Osteocyte (in vitro differentiated cells): ENCODE results near the gene TCTN3. TPM values are rescaled to one million over a fixed set of nuclear protein-coding genes. Genes with fewer than 3 reads are reported as not detected.

ENCODE experiments used
- DNase-seq: peaks from one replicate; pipeline ENCODE4 v3.0.0; 2021; ENCODE audit warnings: mixed read lengths; ENCODE audit not compliant: unreplicated experiment; ENCODE audit errors: extremely low spot score
- H3K27ac Mint-ChIP-seq: one replicate; pipeline ENCODE4 v1.8.0; 2021; ENCODE audit warnings: mild to moderate bottlenecking, mixed read lengths; ENCODE audit not compliant: unreplicated experiment
- H3K27me3 Mint-ChIP-seq: one replicate; pipeline ENCODE4 v1.8.0; 2021; ENCODE audit warnings: mixed read lengths; ENCODE audit not compliant: unreplicated experiment
- H3K36me3 Mint-ChIP-seq: one replicate; pipeline ENCODE4 v1.8.0; 2021; ENCODE audit warnings: mixed read lengths; ENCODE audit not compliant: unreplicated experiment
- H3K4me1 Mint-ChIP-seq: one replicate; pipeline ENCODE4 v1.8.0; 2021; ENCODE audit warnings: mixed read lengths; ENCODE audit not compliant: unreplicated experiment
- H3K4me3 Mint-ChIP-seq: one replicate; pipeline ENCODE4 v1.8.0; 2021; ENCODE audit warnings: mild to moderate bottlenecking, moderate library complexity, mixed read lengths; ENCODE audit not compliant: unreplicated experiment
- H3K9me3 Mint-ChIP-seq: one replicate; pipeline ENCODE4 v1.8.0; 2021; ENCODE audit warnings: mixed read lengths; ENCODE audit not compliant: unreplicated experiment
- total RNA-seq: library from RNA; stranded (reverse); gene quantifications from 2 replicates; pipeline ENCODE4 v1.2.1, GENCODE V29; 2021
- TF ChIP-seq, protein P1 (sequence below): fragments of 200-600 bp; sonication (generic); IDR thresholded peaks from 2 replicates; pipeline ENCODE4 v1.5.0; 2021; ENCODE audit warnings: antibody characterized with exemption, mild to moderate bottlenecking, moderate library complexity

Gene TCTN3
- total RNA-seq, 1 donor from 2014 or later: 36.4 TPM

DNA sequence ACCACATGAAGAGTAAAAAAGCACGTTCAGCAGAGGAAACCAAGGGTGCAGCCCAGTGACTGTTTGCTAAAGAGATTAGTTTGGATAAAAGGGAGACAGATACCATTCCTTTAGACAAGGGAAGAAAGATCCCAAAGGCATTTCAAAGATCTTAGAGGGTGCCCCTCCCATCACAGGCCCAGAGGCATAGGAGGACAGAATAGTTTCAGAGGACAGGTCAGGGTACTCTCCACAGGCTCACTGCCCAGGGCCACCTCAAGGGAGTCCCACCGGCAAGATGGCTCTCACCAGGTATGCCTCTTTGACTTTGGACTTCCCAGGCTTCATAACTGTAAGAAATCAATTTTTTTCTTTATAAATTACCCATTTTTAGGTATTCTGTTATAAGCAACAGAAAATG is 4.7 kb upstream of the TCTN3 start:
- H3K27ac Mint-ChIP-seq: no peak overlapping the region
- H3K9me3 Mint-ChIP-seq: no peaks in the 10 kb centered on the region
- TF ChIP-seq, protein P1, sequence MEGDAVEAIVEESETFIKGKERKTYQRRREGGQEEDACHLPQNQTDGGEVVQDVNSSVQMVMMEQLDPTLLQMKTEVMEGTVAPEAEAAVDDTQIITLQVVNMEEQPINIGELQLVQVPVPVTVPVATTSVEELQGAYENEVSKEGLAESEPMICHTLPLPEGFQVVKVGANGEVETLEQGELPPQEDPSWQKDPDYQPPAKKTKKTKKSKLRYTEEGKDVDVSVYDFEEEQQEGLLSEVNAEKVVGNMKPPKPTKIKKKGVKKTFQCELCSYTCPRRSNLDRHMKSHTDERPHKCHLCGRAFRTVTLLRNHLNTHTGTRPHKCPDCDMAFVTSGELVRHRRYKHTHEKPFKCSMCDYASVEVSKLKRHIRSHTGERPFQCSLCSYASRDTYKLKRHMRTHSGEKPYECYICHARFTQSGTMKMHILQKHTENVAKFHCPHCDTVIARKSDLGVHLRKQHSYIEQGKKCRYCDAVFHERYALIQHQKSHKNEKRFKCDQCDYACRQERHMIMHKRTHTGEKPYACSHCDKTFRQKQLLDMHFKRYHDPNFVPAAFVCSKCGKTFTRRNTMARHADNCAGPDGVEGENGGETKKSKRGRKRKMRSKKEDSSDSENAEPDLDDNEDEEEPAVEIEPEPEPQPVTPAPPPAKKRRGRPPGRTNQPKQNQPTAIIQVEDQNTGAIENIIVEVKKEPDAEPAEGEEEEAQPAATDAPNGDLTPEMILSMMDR: no peak
- peaks cover 5% of the 10 kb centered on the region for H3K4me1 Mint-ChIP-seq
- H3K36me3 Mint-ChIP-seq: no peaks in the 10 kb centered on the region
- peaks cover 18% of the 10 kb centered on the region for H3K27me3 Mint-ChIP-seq
- DNase-seq: no peak
- H3K4me3 Mint-ChIP-seq: no peak overlapping the region

DNA sequence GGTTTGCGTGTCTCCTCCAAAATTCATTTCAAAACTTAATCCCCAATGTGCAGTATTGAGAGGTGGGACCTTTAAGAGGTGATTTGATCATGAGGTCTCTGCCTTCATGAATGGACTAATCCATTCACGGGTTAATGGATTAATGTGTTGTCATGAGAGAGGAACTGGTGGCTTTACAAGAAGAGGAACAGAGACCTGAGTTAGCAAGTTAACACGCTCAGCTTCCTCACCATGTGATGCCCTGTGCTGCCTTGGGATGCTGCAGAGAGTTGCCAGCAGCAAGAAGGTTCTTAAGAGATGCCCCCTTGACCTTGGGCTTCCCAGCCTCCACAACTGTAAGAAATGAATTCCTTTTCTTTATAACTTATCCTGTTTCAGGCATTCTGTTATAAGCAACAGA is 3.7 kb upstream of the TCTN3 start:
- DNase-seq: no peak
- H3K9me3 Mint-ChIP-seq: no peaks in the 10 kb centered on the region
- no peaks in the 10 kb centered on the region for H3K36me3 Mint-ChIP-seq
- no peak overlapping the region for H3K27ac Mint-ChIP-seq
- H3K27me3 Mint-ChIP-seq: peaks cover 18% of the 10 kb centered on the region
- TF ChIP-seq, protein P1: no peak
- H3K4me3 Mint-ChIP-seq: no peak overlapping the region
- H3K4me1 Mint-ChIP-seq: peaks cover 13% of the 10 kb centered on the region

DNA sequence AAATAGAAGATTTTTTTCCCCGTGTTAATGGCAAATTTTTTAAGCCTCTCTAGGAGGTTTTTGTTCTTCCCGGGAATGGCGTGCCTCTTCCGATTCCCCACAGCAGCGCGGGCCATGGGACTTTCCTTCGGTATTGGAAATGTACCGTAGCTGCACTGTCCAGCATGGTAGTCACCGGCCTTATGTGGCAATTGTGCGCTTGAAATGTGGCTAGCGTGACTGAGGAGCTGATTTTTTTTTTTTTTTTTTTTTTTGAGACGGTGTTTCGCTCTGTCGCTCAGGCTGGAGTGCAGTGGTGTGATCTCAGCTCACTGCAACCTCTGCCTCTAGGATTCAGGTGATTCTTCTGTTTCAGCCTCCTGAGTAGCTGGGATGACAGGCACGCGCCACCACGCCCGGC is 938 bp upstream of the TCTN3 start:
- DNase-seq: no peak
- Mint-ChIP-seq H3K36me3 (peaks cover 3% of the 10 kb centered on the region), H3K9me3 (no peaks in the 10 kb centered on the region), H3K27ac (peak overlapping the region; percentile 45), H3K4me1 (peaks cover 19% of the 10 kb centered on the region), H3K27me3 (peaks cover 12% of the 10 kb centered on the region), H3K4me3 (no peak overlapping the region)
- TF ChIP-seq, protein P1: no peak

DNA sequence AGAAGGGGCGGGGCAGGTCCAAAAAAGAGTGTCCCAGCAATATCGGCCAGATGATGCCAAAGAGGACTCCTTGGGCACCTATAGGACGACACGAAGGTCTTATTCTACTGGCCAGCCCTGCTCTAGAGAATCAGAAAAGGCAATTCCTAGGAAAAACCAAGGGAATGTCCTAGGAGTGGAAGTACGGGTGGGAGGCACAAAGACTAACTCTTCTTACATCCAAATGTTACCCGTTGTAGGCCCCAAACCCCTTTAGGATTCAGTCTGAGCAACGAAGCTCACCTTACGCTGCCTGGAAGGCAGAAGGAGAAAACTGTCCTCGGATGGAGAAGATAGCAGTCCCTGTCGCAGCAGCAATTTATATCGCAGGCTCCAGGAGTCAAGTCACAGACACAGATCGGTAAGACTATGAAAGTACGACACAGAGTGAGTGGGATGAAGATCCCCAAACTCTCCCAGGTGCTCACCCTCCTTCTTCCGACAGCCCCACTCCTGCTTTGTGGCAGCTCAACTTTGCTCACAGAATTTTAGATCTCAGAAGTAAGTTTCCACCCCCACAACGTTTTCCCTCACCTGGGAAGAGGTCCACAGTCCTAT is 558 bp downstream of the TCTN3 start:
- peaks cover 19% of the 10 kb centered on the region for H3K4me1 Mint-ChIP-seq
- peaks cover 3% of the 10 kb centered on the region for H3K36me3 Mint-ChIP-seq
- peaks cover 4% of the 10 kb centered on the region for H3K27me3 Mint-ChIP-seq
- H3K9me3 Mint-ChIP-seq: no peaks in the 10 kb centered on the region
- no peak for DNase-seq
- TF ChIP-seq, protein P1: no peak
- peak overlapping the region; percentile 97 for H3K4me3 Mint-ChIP-seq
- H3K27ac Mint-ChIP-seq: peak overlapping the region; percentile 92

DNA sequence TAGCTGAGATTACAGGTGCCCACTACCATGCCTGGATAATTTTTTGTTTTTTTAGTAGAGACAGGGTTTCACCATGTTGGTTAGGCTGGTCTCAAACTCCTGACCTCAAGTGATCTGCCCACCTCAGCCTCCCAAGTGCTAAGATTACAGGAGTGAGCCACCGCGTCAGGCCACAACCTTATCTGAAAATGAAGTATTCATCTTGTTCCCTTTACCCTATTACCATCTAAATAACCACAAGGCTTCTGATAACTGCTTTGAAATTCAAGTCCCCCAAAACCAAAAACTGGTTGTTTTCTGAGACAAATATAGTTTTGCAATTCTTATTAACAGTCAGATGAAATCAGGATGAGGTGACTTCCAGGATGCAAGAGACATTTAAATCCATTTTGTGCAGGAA is 2.4 kb downstream of the TCTN3 start:
- TF ChIP-seq, protein P1: no peak
- H3K27ac Mint-ChIP-seq: no peak overlapping the region
- H3K36me3 Mint-ChIP-seq: peaks cover 10% of the 10 kb centered on the region
- DNase-seq: no peak
- peaks cover 19% of the 10 kb centered on the region for H3K4me1 Mint-ChIP-seq
- H3K9me3 Mint-ChIP-seq: no peaks in the 10 kb centered on the region
- no peaks in the 10 kb centered on the region for H3K27me3 Mint-ChIP-seq
- no peak overlapping the region for H3K4me3 Mint-ChIP-seq
